HCT116 (cell line): Measurements from ENCODE around the gene CPNE4. TPM values are rescaled to one million over a fixed set of nuclear protein-coding genes. Genes with fewer than 3 reads are reported as not detected.

Experiments used
- ATAC-seq: fragments of 200-7000 bp; cut with Tn5 transposase; 2 replicates; pipeline ENCODE4 v1.9.1; 2020; ENCODE audit warnings: mild to moderate bottlenecking, moderate library complexity
- BruUV-seq: library from RNA; stranded (reverse); fragments of 400-500 nt; replicated peaks from 2 replicates; lab custom pipeline; 2021; lab: Mats Ljungman, UMichigan
- CTCF ChIA-PET: fragments of 300-600 bp; sonication (Branson Sonifier 250); formaldehyde crosslinking; loops from one replicate; lab custom pipeline; 2021; ENCODE audit warnings: antibody characterized with exemption; lab: Charles Lee
- POLR2A ChIA-PET: fragments of 300-600, 350-600 bp; sonication (Branson Sonifier 250); formaldehyde crosslinking; loops from one replicate; lab custom pipeline; 2021; ENCODE audit warnings: antibody characterized with exemption; lab: Charles Lee
- RAD21 ChIA-PET, 2 experiments: fragments of 300-600 bp; sonication (Branson Sonifier 250); formaldehyde crosslinking; loops; one replicate each; lab custom pipeline; 2023; ENCODE audit warnings: low total read pairs in 2 of 2; ENCODE audit not compliant: uncharacterized antibody in 2 of 2, unreplicated experiment in 2 of 2, low non-redundant PET in 1 of 2; lab: Charles Lee
- DNase-seq: peaks from one replicate; pipeline ENCODE4 v3.0.0-alpha.2; 2010; ENCODE audit warnings: low read depth, low spot score
- H2AFZ ChIP-seq: fragments of 200-600 bp; shearing (Covaris generic), sonication (generic); 2 replicates; pipeline ENCODE4 v1.6.1; 2017; ENCODE audit warnings: low read depth, mixed run types, mixed read lengths, antibody characterized with exemption, low read length; ENCODE audit not compliant: poor library complexity, severe bottlenecking
- H3K27ac ChIP-seq: 2 replicates; pipeline ENCODE4 v1.5.1; 2012; ENCODE audit warnings: low read depth, low read length
- H3K27me3 ChIP-seq: fragments of 200-600 bp; sonication (generic); 2 replicates; pipeline ENCODE4 v1.6.1; 2016; ENCODE audit warnings: mixed run types, low read length, mixed read lengths; ENCODE audit not compliant: insufficient read depth
- H3K36me3 ChIP-seq, 2 experiments: fragments of 200-500 bp in 1 of 2; fragments of 200-600 bp in 1 of 2; sonication (Bioruptor generic) in 1 of 2; sonication (generic) in 1 of 2; 2 replicates each; pipeline versions ENCODE4 v1.5.1 to v1.6.1; 2014 to 2016; ENCODE audit warnings: low read length in 2 of 2, inconsistent platforms in 1 of 2, mixed read lengths in 1 of 2, mixed run types in 1 of 2; ENCODE audit not compliant: insufficient read depth in 2 of 2, control insufficient read depth in 1 of 2
- H3K4me1 ChIP-seq, 2 experiments: fragments of 200-600 bp in 1 of 2; sonication (generic) in 1 of 2; 2 replicates each; pipeline versions ENCODE4 v1.5.1 to v1.6.1; 2012 to 2017; ENCODE audit warnings: low read length in 2 of 2, inconsistent platforms in 1 of 2, mild to moderate bottlenecking in 1 of 2, mixed read lengths in 1 of 2, mixed run types in 1 of 2, moderate library complexity in 1 of 2; ENCODE audit not compliant: insufficient read depth in 2 of 2, control insufficient read depth in 1 of 2
- H3K4me2 ChIP-seq: fragments of 200-600 bp; sonication (generic); 2 replicates; pipeline ENCODE4 v1.6.1; 2017; ENCODE audit warnings: mixed run types, low read length, mixed read lengths
- H3K4me3 ChIP-seq, 2 experiments: fragments of 200-600 bp in 1 of 2; sonication (generic) in 1 of 2; replicated peaks in 1 of 2; 2 replicates each; pipeline ENCODE4 v1.5.1; 2011 to 2016; ENCODE audit warnings: low read length in 2 of 2, control low read depth in 1 of 2, low read depth in 1 of 2, mild to moderate bottlenecking in 1 of 2, mixed read lengths in 1 of 2, mixed run types in 1 of 2
- H3K79me2 ChIP-seq: fragments of 200-600 bp; sonication (generic); 2 replicates; pipeline ENCODE4 v1.6.1; 2017; ENCODE audit warnings: mild to moderate bottlenecking, mixed run types, low read length, moderate library complexity, mixed read lengths; ENCODE audit not compliant: insufficient read depth
- H3K9ac ChIP-seq: fragments of 200-600 bp; sonication (generic); 2 replicates; pipeline ENCODE4 v1.6.1; 2016; ENCODE audit warnings: low read length, mixed read lengths
- H3K9me2 ChIP-seq: fragments of 200-600 bp; sonication (generic), shearing (Covaris generic); 2 replicates; pipeline ENCODE4 v1.6.1; 2017; ENCODE audit warnings: mixed run types, mild to moderate bottlenecking, moderate library complexity; ENCODE audit not compliant: insufficient read depth
- H3K9me3 ChIP-seq, 2 experiments: fragments of 200-500 bp in 1 of 2; fragments of 200-600 bp in 1 of 2; sonication (Bioruptor generic) in 1 of 2; sonication (generic) in 1 of 2; 2 replicates each; pipeline ENCODE4 v1.6.1; 2014 to 2017; ENCODE audit warnings: low read length in 2 of 2, mixed read lengths in 2 of 2, inconsistent platforms in 1 of 2, low read depth in 1 of 2, mild to moderate bottlenecking in 1 of 2, mixed run types in 1 of 2, moderate library complexity in 1 of 2; ENCODE audit not compliant: control insufficient read depth in 1 of 2, insufficient read depth in 1 of 2
- H4K20me1 ChIP-seq: fragments of 200-600 bp; sonication (generic), shearing (Covaris generic); 2 replicates; pipeline ENCODE4 v1.6.1; 2017; ENCODE audit warnings: mixed run types, mild to moderate bottlenecking, moderate library complexity; ENCODE audit not compliant: insufficient read depth
- CBX3 ChIP-seq: IDR thresholded peaks from 2 replicates; pipeline ENCODE4 v1.6.1; 2012; ENCODE audit warnings: low read depth
- CEBPB ChIP-seq: IDR thresholded peaks from 2 replicates; pipeline ENCODE4 v1.6.1; 2012; ENCODE audit warnings: low read depth
- EGR1 ChIP-seq: IDR thresholded peaks from 2 replicates; pipeline ENCODE4 v1.6.1; 2012; ENCODE audit warnings: low read depth
- ELF1 ChIP-seq: IDR thresholded peaks from 2 replicates; pipeline ENCODE4 v1.6.1; 2012; ENCODE audit warnings: low read depth, borderline replicate concordance
- EZH2 ChIP-seq: fragments of 200-600 bp; sonication (generic); IDR thresholded peaks from 2 replicates; pipeline ENCODE4 v1.6.1; 2017; ENCODE audit warnings: antibody characterized with exemption, mixed run types
- EZH2phosphoT487 ChIP-seq: fragments of 200-600 bp; IDR thresholded peaks from 2 replicates; pipeline ENCODE4 v1.6.1; 2018; ENCODE audit warnings: antibody characterized with exemption, borderline replicate concordance
- JUND ChIP-seq: IDR thresholded peaks from 2 replicates; pipeline ENCODE4 v1.6.1; 2012
- POLR2A ChIP-seq: IDR thresholded peaks from 2 replicates; pipeline ENCODE4 v1.7.0; 2011; ENCODE audit warnings: borderline replicate concordance; ENCODE audit not compliant: insufficient read depth, insufficient read length; ENCODE audit errors: extremely low read depth
- POLR2AphosphoS5 ChIP-seq: IDR thresholded peaks from 2 replicates; pipeline ENCODE4 v1.6.1; 2011; ENCODE audit warnings: mild to moderate bottlenecking, low read depth, low read length, moderate library complexity
- SRF ChIP-seq: IDR thresholded peaks from 2 replicates; pipeline ENCODE4 v1.6.1; 2012; ENCODE audit warnings: low read depth
- TCF7L2 ChIP-seq: IDR thresholded peaks from 2 replicates; pipeline ENCODE4 v1.7.0; 2011; ENCODE audit warnings: borderline replicate concordance, inconsistent platforms; ENCODE audit not compliant: insufficient read depth, insufficient read length; ENCODE audit errors: extremely low read depth
- YY1 ChIP-seq: IDR thresholded peaks from 2 replicates; pipeline ENCODE4 v1.6.1; 2011; ENCODE audit warnings: low read length, low read depth, moderate library complexity, mild to moderate bottlenecking; ENCODE audit not compliant: insufficient replicate concordance; ENCODE audit errors: extremely low read depth
- ZFX ChIP-seq: fragments of 450-650 bp; IDR thresholded peaks from 2 replicates; pipeline ENCODE4 v1.6.1; 2017
- ZNF274 ChIP-seq: fragments of 200-500 bp; sonication (Bioruptor generic); IDR thresholded peaks from 2 replicates; pipeline ENCODE4 v1.6.1; 2014; ENCODE audit warnings: mild to moderate bottlenecking, low read depth, low read length, inconsistent platforms
- intact Hi-C: fragments of 100-400 bp; cut with micrococcal nuclease; formaldehyde crosslinking; loops from 2 replicates; pipeline ENCODE4 v1.10.0; 2022
- total RNA-seq: library from RNA; stranded (reverse); gene quantifications from one replicate; pipeline ENCODE4 v1.2.1, GENCODE V29; 2021; ENCODE audit not compliant: unreplicated experiment
- TF ChIP-seq, protein P1 (sequence below): IDR thresholded peaks from 2 replicates; pipeline ENCODE4 v1.6.1; 2012
- TF ChIP-seq, protein P2 (sequence below): IDR thresholded peaks from 2 replicates; pipeline ENCODE4 v1.6.1; 2012
- TF ChIP-seq, protein P3 (sequence below): IDR thresholded peaks from 2 replicates; pipeline ENCODE4 v1.6.1; 2012; ENCODE audit warnings: low read depth
- TF ChIP-seq, protein P4 (sequence below): IDR thresholded peaks from 2 replicates; pipeline ENCODE4 v1.6.1; 2011; ENCODE audit warnings: mild to moderate bottlenecking, low read length, moderate library complexity; ENCODE audit not compliant: insufficient replicate concordance; ENCODE audit errors: extremely low read depth

The CPNE4 gene
- total RNA-seq, 1 experiment from 2014 or later = not detected

DNA sequence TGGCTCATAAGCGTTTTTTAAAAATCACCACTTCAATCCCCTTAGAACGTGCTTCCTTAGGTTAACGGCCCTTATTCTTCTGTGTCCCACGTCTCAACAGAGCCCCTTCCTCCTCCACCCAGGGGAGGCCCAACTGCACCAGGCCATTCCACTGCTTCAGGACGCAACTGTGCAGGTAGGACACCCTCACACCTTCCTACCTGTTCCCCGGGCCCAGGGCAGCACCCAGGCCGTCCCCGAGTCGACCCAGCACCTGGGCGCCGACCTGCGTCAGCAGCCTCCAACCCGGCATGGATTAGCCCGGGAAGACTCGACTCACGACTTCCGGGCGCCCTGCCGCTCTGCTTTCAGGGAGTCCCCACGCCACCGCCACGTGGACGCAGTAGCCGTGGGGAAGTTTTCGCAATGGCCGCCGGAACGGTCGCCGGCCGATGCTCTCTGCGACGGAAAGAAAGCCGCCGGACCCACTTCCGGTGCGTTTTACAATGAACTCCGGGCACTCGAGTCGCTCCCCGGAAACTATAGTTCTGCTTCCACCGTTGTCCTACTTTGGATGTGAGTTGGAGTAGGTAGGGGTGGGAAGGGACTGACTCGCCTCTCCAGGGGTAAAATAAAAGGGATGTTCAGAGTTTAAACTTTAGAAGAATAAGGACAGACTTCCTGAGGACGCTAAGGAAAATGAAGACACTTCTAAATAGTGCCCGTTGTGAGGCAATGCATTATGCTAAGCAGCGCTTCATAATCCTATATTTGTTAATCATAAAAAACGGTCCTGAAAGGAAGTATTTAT is 532.1 kb downstream of the CPNE4 start, which contains the start of gene MRPL3:
TSS of gene MRPL3 (minus strand) at position 442 of the 790 bp plus-strand sequence. CDS start at position 292, 150 bp downstream.
- no peaks in the 10 kb centered on the region for H4K20me1 ChIP-seq
- ChIA-PET CTCF (no interaction called here), POLR2A (no interaction called here), RAD21 (no interaction called here)
- peak within 1 kb of the TSS; percentile 100 for H3K9ac ChIP-seq
- H3K4me2 ChIP-seq = peak within 1 kb of the TSS; percentile 95
- DNase-seq (peak; percentile 79), ATAC-seq (peak; percentile 93)
- H3K79me2 ChIP-seq = peaks cover 55% of the 10 kb centered on the region
- H3K4me1 ChIP-seq = peaks cover 8 to 18% of the 10 kb centered on the region in 2 experiments; a peak in 3 of 4 replicates
- intact Hi-C loops = loop anchor here (5.0 kb wide), 1 partner anchor 475 kb away; the partner anchor contains the start of genes ASTE1 and NEK11
- H3K4me3 ChIP-seq = peak within 1 kb of the TSS; percentile 91 to 97
- H3K27me3 ChIP-seq = 0 out of 2 replicates have a peak, but pooled peaks cover 3% of the 10 kb centered on the region
- peak within 1 kb of the TSS; percentile 60 for H3K27ac ChIP-seq
- H3K9me2 ChIP-seq = no peaks in the 10 kb centered on the region
- H3K9me3 ChIP-seq = no peaks in the 10 kb centered on the region
- H3K36me3 ChIP-seq = peaks cover 23 to 25% of the 10 kb centered on the region in 2 experiments
- BruUV-seq = no TSS peak
- peak within 1 kb of the TSS; percentile 91 for H2AFZ ChIP-seq
- TF ChIP-seq ZNF274 (no peak), ELF1 (no peak; the same call in 1 of the 2 replicates), ZFX (peak; percentile 92), EZH2 (no peak), CBX3 (peak; percentile 88), CEBPB (peak; percentile 60; the same call in 1 of the 2 replicates), YY1 (peak; percentile 95), JUND (no peak), EZH2phosphoT487 (no peak), EGR1 (peak; percentile 33), POLR2A (peak; percentile 44), TCF7L2 (peak; percentile 63), POLR2AphosphoS5 (peak; percentile 85), SRF (peak; percentile 79; the same call in 1 of the 2 replicates)
- TF ChIP-seq, protein P1, sequence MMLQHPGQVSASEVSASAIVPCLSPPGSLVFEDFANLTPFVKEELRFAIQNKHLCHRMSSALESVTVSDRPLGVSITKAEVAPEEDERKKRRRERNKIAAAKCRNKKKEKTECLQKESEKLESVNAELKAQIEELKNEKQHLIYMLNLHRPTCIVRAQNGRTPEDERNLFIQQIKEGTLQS = no peak
- TF ChIP-seq, protein P2, sequence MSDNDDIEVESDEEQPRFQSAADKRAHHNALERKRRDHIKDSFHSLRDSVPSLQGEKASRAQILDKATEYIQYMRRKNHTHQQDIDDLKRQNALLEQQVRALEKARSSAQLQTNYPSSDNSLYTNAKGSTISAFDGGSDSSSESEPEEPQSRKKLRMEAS = peak; percentile 100
- TF ChIP-seq, protein P3, sequence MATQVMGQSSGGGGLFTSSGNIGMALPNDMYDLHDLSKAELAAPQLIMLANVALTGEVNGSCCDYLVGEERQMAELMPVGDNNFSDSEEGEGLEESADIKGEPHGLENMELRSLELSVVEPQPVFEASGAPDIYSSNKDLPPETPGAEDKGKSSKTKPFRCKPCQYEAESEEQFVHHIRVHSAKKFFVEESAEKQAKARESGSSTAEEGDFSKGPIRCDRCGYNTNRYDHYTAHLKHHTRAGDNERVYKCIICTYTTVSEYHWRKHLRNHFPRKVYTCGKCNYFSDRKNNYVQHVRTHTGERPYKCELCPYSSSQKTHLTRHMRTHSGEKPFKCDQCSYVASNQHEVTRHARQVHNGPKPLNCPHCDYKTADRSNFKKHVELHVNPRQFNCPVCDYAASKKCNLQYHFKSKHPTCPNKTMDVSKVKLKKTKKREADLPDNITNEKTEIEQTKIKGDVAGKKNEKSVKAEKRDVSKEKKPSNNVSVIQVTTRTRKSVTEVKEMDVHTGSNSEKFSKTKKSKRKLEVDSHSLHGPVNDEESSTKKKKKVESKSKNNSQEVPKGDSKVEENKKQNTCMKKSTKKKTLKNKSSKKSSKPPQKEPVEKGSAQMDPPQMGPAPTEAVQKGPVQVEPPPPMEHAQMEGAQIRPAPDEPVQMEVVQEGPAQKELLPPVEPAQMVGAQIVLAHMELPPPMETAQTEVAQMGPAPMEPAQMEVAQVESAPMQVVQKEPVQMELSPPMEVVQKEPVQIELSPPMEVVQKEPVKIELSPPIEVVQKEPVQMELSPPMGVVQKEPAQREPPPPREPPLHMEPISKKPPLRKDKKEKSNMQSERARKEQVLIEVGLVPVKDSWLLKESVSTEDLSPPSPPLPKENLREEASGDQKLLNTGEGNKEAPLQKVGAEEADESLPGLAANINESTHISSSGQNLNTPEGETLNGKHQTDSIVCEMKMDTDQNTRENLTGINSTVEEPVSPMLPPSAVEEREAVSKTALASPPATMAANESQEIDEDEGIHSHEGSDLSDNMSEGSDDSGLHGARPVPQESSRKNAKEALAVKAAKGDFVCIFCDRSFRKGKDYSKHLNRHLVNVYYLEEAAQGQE = no peak
- TF ChIP-seq, protein P4, sequence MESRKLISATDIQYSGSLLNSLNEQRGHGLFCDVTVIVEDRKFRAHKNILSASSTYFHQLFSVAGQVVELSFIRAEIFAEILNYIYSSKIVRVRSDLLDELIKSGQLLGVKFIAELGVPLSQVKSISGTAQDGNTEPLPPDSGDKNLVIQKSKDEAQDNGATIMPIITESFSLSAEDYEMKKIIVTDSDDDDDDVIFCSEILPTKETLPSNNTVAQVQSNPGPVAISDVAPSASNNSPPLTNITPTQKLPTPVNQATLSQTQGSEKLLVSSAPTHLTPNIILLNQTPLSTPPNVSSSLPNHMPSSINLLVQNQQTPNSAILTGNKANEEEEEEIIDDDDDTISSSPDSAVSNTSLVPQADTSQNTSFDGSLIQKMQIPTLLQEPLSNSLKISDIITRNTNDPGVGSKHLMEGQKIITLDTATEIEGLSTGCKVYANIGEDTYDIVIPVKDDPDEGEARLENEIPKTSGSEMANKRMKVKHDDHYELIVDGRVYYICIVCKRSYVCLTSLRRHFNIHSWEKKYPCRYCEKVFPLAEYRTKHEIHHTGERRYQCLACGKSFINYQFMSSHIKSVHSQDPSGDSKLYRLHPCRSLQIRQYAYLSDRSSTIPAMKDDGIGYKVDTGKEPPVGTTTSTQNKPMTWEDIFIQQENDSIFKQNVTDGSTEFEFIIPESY = no peak
